Left lung (tissue), 10 donors: ENCODE data around the gene SYT15B. TPM values are rescaled to one million over a fixed set of nuclear protein-coding genes. Genes with fewer than 3 reads are reported as not detected.
A peak's percentile ranks its signal among the peaks of the same experiment; 100 is the strongest.
"Not testable (repeated sequence)": the region's sequence is repeated elsewhere in the genome, so short reads cannot be mapped to it uniquely, and the experiment has no call there.

Experiments used
- ATAC-seq: fragments of 200-7000 bp; cut with Tn5 transposase; one replicate; pipeline ENCODE4 v1.9.1; 2020; ENCODE audit warnings: moderate library complexity
- DNase-seq, 4 donors: peaks; one replicate each; pipeline ENCODE4 v3.0.0-alpha.2; 2013 to 2020
- H3K27ac ChIP-seq, 2 donors: fragments of 200-600 bp; sonication (generic) in 1 of 2; one replicate each; pipeline versions ENCODE4 v1.5.0 to v1.8.0; 2020 to 2021
- H3K27me3 ChIP-seq, 2 donors: fragments of 200-600 bp; sonication (generic) in 1 of 2; one replicate each; pipeline versions ENCODE4 v1.5.0 to v1.8.0; 2020 to 2021
- H3K36me3 ChIP-seq, 2 donors: fragments of 200-600 bp; sonication (generic) in 1 of 2; one replicate each; pipeline versions ENCODE4 v1.5.0 to v1.8.0; 2020 to 2021
- H3K4me1 ChIP-seq, 2 donors: fragments of 200-600 bp; one replicate each; pipeline ENCODE4 v1.8.0; 2021
- H3K4me3 ChIP-seq, 2 donors: fragments of 200-600 bp; sonication (generic) in 1 of 2; one replicate each; pipeline versions ENCODE4 v1.5.0 to v1.8.0; 2020 to 2021; ENCODE audit warnings: mild to moderate bottlenecking in 1 of 2
- H3K9me3 ChIP-seq, 2 donors: fragments of 200-600 bp; sonication (generic) in 1 of 2; one replicate each; pipeline versions ENCODE4 v1.5.0 to v1.8.0; 2020 to 2021
- intact Hi-C, 2 donors: fragments of 100-400 bp; cut with DNase I; formaldehyde crosslinking; loops; one replicate each; pipeline versions ENCODE4 v1.11.2 to v1.14.2; 2022
- polyA plus RNA-seq, 6 donors: library from polyadenylated mRNA; unstranded; fragments of 120-200 nt; gene quantifications; one replicate each; pipeline ENCODE4 v1.2.1, GENCODE V29; 2013; ENCODE audit not compliant: insufficient read length in 6 of 6
- total RNA-seq, 2 donors: library from RNA; stranded (reverse); fragmentation: NEBNext Ultra II Directional; extraction: Animal tissue kit (Norgen Biotek cat#: 25700); gene quantifications; one replicate each; pipeline ENCODE4 v1.2.1, GENCODE V29; 2021
- donor health status: DM: no; HTN: yes; CAD: no.
- donor health status: DM: no; HTN: no; CAD: no.

Gene SYT15B
- total and polyA plus RNA-seq, 8 donors, result 3.3 to 41.5 (median 7.9) TPM

DNA sequence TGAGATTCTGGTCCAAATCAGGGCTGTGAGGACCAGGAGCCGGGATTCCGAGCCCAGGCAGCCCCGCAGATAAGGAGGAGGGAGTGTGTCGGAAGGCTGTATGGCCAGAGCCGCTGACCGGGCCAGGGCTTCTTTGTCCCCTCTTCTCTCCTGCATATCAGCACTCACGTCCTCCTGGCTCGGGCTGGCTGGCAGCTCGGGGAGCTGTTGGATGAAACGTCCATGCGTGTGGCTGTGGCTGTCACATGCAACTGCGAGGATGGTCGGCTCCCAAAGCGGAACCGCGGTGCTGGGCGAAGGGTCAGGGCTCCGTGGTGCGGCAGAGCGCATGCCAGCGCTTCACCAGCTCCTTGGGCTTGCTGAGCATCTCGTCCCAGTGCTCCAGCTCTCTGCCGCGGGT, 9.5 kb downstream of the SYT15B start:
- ATAC-seq, DNase-seq, H3K27me3 ChIP-seq, intact Hi-C loops, H3K9me3 ChIP-seq, H3K4me3 ChIP-seq, H3K4me1 ChIP-seq, H3K27ac ChIP-seq, H3K36me3 ChIP-seq: not testable (repeated sequence)

DNA sequence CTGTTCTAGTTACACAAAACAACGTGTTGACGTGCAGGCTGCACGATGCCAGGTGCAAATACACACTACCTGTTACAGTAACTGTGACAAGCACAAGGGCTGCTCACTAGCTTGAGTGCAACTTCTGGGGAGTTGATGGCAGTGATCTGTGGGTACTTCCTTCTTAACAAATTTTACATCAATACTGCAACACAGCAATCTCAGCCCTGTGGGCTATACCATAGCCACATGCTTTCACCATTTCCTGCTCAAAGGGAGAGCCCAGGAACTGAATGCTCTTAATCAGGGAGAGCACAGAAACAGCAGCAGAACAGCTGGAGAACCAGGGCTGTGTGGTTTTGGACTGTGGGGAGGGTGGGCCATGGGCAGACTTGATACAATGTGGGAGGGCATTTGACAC, 10.2 kb downstream of the SYT15B start:
- ATAC-seq, intact Hi-C loops, DNase-seq, H3K27me3 ChIP-seq, H3K27ac ChIP-seq, H3K4me1 ChIP-seq, H3K9me3 ChIP-seq, H3K4me3 ChIP-seq, H3K36me3 ChIP-seq: not testable (repeated sequence)

GRCh38 chr10:47751821-47752220, 11.6 kb downstream of the SYT15B start:
- peak; percentile 47 for ATAC-seq
- H3K36me3 ChIP-seq, intact Hi-C loops, H3K27me3 ChIP-seq, H3K4me3 ChIP-seq, H3K27ac ChIP-seq, H3K9me3 ChIP-seq, DNase-seq, H3K4me1 ChIP-seq: not testable (repeated sequence)

DNA sequence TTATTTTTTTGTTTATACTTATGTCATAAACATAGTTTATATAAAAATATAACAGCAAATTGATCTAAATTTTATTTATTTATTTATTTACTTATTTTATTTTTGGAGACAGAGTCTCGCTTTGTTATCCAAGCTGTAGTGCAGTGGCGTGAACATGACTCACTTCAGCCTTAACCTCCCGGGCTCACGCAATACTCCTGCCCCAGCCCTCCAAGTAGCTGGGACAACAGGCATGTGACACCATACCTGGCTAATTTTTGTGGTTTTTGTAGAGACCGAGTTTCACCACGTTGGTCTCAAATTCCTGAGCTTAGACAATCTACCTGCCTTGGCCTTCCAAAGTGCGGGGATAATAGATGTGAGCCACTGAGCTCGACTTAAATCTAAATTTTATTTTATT, 13.0 kb downstream of the SYT15B start:
- H3K36me3 ChIP-seq, intact Hi-C loops, H3K4me1 ChIP-seq, DNase-seq, H3K9me3 ChIP-seq, H3K4me3 ChIP-seq, H3K27ac ChIP-seq, H3K27me3 ChIP-seq: not testable (repeated sequence)
- ATAC-seq, result peak; percentile 42

GRCh38 chr10:47746780-47747376, 16.5 kb downstream of the SYT15B start:
- DNase-seq (peak in 2 of 4 donors; percentile 28 to 32), ATAC-seq (peak; percentile 56)
- H3K36me3 ChIP-seq, H3K4me1 ChIP-seq, intact Hi-C loops, H3K27ac ChIP-seq, H3K27me3 ChIP-seq, H3K9me3 ChIP-seq, H3K4me3 ChIP-seq: not testable (repeated sequence)

- H3K27me3 ChIP-seq, DNase-seq, H3K9me3 ChIP-seq, H3K4me1 ChIP-seq, H3K36me3 ChIP-seq, H3K27ac ChIP-seq, intact Hi-C loops, H3K4me3 ChIP-seq: not testable (repeated sequence)
- peak; percentile 9 for ATAC-seq
Observed at GRCh38 chr10:47744881-47745280, 18.5 kb downstream of the SYT15B start.

- H3K9me3 ChIP-seq, H3K4me1 ChIP-seq, H3K36me3 ChIP-seq, intact Hi-C loops, H3K27me3 ChIP-seq, H3K27ac ChIP-seq: not testable (repeated sequence)
- DNase-seq (peak in 2 of 4 donors; percentile 2 to 86), ATAC-seq (peak; percentile 94)
- H3K4me3 ChIP-seq, result peak overlapping the region; percentile 7 to 26
Observed at GRCh38 chr10:47743611-47744550, 19.5 kb downstream of the SYT15B start.

GRCh38 chr10:47740868-47741267, 22.5 kb downstream of the SYT15B start:
- H3K9me3 ChIP-seq, ATAC-seq, H3K36me3 ChIP-seq, H3K4me3 ChIP-seq, H3K27me3 ChIP-seq, H3K4me1 ChIP-seq, DNase-seq, H3K27ac ChIP-seq, intact Hi-C loops: not testable (repeated sequence)

DNA sequence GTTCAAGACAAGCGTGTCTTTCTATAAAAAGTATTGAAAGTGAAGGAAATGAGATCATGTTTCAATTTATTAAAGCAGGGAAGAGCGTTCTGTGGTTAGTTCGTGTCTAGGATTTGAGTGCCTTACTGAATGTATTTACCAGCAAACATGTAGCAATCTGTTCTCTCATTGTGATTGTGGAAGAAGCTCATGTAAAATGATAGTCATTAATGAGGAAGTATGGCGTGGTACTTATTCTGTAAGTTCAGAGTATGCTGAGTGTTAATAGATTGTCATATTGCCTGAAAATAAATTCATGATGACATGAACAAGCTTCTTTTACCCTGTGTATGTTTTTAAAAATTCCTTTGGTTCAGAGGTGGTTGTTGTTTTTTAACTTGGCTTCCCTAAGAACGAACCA, 32.5 kb downstream of the SYT15B start:
- intact Hi-C loops, H3K9me3 ChIP-seq, H3K4me1 ChIP-seq, H3K27me3 ChIP-seq, ATAC-seq, DNase-seq, H3K27ac ChIP-seq, H3K36me3 ChIP-seq, H3K4me3 ChIP-seq: not testable (repeated sequence)

GRCh38 chr10:47725740-47726139, 37.7 kb downstream of the SYT15B start:
- intact Hi-C loops, H3K4me3 ChIP-seq, H3K27me3 ChIP-seq, H3K9me3 ChIP-seq, DNase-seq, H3K36me3 ChIP-seq, H3K4me1 ChIP-seq, H3K27ac ChIP-seq: not testable (repeated sequence)
- peak; percentile 43 for ATAC-seq

DNA sequence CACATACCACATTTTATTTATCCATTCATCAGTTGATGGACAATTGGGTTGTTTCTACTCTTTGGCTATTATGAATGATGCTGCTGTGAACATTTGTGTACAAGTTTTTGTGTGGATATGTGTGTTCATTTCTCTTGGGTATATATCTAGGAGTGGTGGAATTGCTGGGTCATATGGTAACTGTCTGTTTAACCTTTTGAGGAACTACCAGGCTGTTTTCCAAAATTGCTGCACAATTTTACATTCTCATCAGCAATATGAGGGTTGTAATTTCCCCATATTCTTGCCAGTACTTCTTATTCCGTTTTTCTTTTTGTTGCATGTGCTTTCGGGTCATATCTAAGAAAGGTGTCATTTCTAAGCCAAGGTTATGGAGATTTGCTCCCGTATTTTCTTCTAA, 38.3 kb downstream of the SYT15B start:
- H3K9me3 ChIP-seq, intact Hi-C loops, H3K36me3 ChIP-seq, H3K27ac ChIP-seq, H3K27me3 ChIP-seq, H3K4me3 ChIP-seq, DNase-seq, H3K4me1 ChIP-seq: not testable (repeated sequence)
- peak; percentile 52 for ATAC-seq

DNA sequence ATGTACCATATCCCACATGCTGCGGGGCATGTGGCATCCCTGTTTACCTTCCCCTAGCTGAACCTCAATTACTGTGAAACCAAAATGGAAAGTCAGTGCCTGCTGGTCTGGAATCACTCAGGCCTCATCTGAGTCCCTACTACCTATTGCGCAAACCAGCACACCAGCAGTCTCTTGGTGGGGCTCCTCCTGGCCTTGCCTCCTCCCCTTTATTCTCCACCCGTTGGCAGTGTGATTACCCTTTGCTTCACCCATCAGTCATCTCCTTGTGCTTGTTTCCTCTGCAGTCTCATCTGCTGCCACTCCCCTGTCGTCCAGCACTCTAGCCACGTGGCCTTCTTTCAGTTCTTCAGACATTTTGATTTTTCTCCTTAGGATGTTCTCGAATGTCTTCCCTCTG, 39.3 kb downstream of the SYT15B start:
- H3K9me3 ChIP-seq, H3K27me3 ChIP-seq, H3K27ac ChIP-seq, H3K4me3 ChIP-seq, intact Hi-C loops, DNase-seq, H3K4me1 ChIP-seq, H3K36me3 ChIP-seq: not testable (repeated sequence)
- peak; percentile 25 for ATAC-seq

GRCh38 chr10:47723362-47723761, 40.0 kb downstream of the SYT15B start:
- ATAC-seq, H3K27me3 ChIP-seq, H3K4me1 ChIP-seq, H3K9me3 ChIP-seq, H3K36me3 ChIP-seq, intact Hi-C loops, H3K4me3 ChIP-seq, H3K27ac ChIP-seq, DNase-seq: not testable (repeated sequence)
